H1 (cell line): ENCODE data around the gene MRPS27. TPM values are rescaled to one million over a fixed set of nuclear protein-coding genes. Genes with fewer than 3 reads are reported as not detected.

ENCODE experiments used
- POLR2A ChIP-seq, 2 experiments: IDR thresholded peaks; 1 replicate in 1 of 2; 2 replicates in 1 of 2; pipeline ENCODE4 v1.6.1; 2011; ENCODE audit warnings: low read depth in 2 of 2, low read length in 2 of 2, mild to moderate bottlenecking in 2 of 2; ENCODE audit errors: control extremely low read depth in 1 of 2
- RFX5 ChIP-seq: IDR thresholded peaks from 2 replicates; pipeline ENCODE4 v1.6.1; 2011; ENCODE audit warnings: low read depth, low read length, improper control_type of control experiment, borderline replicate concordance
- TAF7 ChIP-seq: optimal IDR thresholded peaks from 2 replicates; pipeline ENCODE3; 2011; ENCODE audit warnings: low read depth, mild to moderate bottlenecking, inconsistent platforms, low read length, moderate library complexity, borderline replicate concordance
- polyA plus RNA-seq, 7 experiments: library from polyadenylated mRNA; depleted of rRNA in 3 of 7; stranded (reverse) in 5 of 7; unstranded in 2 of 7; fragments of >200 nt in 5 of 7; fragments of 200-250 nt in 2 of 7; gene quantifications; 1 replicate in 5 of 7; 2 replicates in 1 of 7; 4 replicates in 1 of 7; pipeline versions ENCODE4 v1.2.1 to v1.2.3, GENCODE V29; 2011 to 2013; ENCODE audit warnings: missing spikeins in 2 of 7, mixed read lengths in 2 of 7
- total RNA-seq: library from RNA; stranded (reverse); fragmentation: NEBNext Ultra II Directional; extraction: Animal tissue kit (Norgen Biotek cat#: 25700); gene quantifications from 2 replicates; pipeline ENCODE4 v1.2.1, GENCODE V29; 2021
- TF ChIP-seq, protein P1 (sequence below), 3 experiments: IDR thresholded peaks; 1 replicate in 2 of 3; 2 replicates in 1 of 3; pipeline versions ENCODE4 v1.5.1 to v1.6.1; 2011; ENCODE audit warnings: low read length in 3 of 3, mild to moderate bottlenecking in 3 of 3, inconsistent platforms in 2 of 3, low read depth in 1 of 3, moderate library complexity in 1 of 3; ENCODE audit not compliant: insufficient read depth in 1 of 3; ENCODE audit errors: control extremely low read depth in 1 of 3
- TF ChIP-seq, protein P2 (sequence below): IDR thresholded peaks from 2 replicates; pipeline ENCODE4 v1.6.1; 2012; ENCODE audit warnings: inconsistent platforms

The MRPS27 gene
- total and polyA plus RNA-seq, 2 of the 8 experiments (the other 6 are each of a cell fraction or from before 2014, with no cell fraction given) = 93.2 to 102 TPM

DNA sequence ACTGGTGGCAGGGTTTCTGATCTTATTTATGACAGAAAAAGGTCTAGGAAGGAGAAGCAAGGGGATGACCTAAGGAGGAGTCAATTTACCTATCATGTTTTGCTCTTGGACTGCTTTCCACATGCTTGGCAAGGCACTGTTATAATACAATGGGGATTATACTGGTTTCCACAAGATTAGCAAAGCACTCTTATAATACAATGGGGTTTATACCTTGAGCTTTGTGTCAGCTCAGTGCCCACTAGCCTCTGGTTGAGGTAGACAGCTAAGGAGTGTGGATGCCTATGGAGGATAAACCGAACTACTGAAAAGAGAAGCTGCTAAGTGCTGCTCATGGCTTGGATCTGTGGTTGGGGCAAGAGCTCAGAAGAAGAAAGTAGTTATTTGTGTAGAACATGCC is 68.7 kb downstream of the MRPS27 start (continued):
- TF ChIP-seq TAF7 = no peak
- TF ChIP-seq, protein P1, sequence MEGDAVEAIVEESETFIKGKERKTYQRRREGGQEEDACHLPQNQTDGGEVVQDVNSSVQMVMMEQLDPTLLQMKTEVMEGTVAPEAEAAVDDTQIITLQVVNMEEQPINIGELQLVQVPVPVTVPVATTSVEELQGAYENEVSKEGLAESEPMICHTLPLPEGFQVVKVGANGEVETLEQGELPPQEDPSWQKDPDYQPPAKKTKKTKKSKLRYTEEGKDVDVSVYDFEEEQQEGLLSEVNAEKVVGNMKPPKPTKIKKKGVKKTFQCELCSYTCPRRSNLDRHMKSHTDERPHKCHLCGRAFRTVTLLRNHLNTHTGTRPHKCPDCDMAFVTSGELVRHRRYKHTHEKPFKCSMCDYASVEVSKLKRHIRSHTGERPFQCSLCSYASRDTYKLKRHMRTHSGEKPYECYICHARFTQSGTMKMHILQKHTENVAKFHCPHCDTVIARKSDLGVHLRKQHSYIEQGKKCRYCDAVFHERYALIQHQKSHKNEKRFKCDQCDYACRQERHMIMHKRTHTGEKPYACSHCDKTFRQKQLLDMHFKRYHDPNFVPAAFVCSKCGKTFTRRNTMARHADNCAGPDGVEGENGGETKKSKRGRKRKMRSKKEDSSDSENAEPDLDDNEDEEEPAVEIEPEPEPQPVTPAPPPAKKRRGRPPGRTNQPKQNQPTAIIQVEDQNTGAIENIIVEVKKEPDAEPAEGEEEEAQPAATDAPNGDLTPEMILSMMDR (IDR thresholded peaks at IDR 0.05; ENCODE audit: control extremely low read depth in 1 of 3, insufficient read depth in 1 of 3, low read depth in 1 of 3, low read length in 3 of 3) = no peak
- no peak for TF ChIP-seq POLR2A (IDR thresholded peaks at IDR 0.05; ENCODE audit: control extremely low read depth in 1 of 2, low read depth in 2 of 2, low read length in 2 of 2)
- TF ChIP-seq, protein P2, sequence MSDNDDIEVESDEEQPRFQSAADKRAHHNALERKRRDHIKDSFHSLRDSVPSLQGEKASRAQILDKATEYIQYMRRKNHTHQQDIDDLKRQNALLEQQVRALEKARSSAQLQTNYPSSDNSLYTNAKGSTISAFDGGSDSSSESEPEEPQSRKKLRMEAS = no peak
- no peak for TF ChIP-seq RFX5
